Measurements from ENCODE around the gene CCNG2. TPM values are rescaled to one million over a fixed set of nuclear protein-coding genes. Genes with fewer than 3 reads are reported as not detected.

CCNG2 gene
- total RNA-seq, 1 experiment from 2014 or later = 23.5 TPM

DNA sequence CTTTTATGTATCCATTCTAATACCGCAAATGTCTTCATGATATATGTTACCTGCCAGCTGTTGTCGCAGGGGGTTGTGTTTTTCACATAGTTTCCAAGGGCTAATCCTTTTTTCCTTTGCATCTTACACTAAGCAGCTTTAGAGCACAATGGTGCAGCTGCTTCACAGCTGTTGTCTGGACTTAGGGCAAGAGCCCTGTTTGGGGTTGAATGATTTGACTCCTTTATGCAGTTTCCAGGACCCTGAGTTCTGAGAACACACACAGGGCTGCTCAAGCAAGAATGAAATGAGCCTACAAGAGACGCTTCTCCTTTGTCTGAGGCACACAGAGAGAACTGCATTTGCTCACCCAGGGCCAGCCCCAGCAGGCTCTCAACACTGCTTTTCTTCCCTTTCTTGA lies 20.2 kb downstream of the CCNG2 start:
- no TSS peak for BruUV-seq (replicated peaks)
- Mint-ChIP-seq H3K27me3 (ENCODE audit: insufficient read depth, unreplicated experiment) (no peaks in the 10 kb centered on the region), H3K4me1 (ENCODE audit: insufficient read depth, unreplicated experiment) (peaks cover 11% of the 10 kb centered on the region), H3K4me3 (ENCODE audit: unreplicated experiment) (no peak overlapping the region), H3K9me3 (ENCODE audit: unreplicated experiment) (no peaks in the 10 kb centered on the region), H3K27ac (ENCODE audit: low read depth, unreplicated experiment) (no peak overlapping the region), H3K36me3 (ENCODE audit: insufficient read depth, unreplicated experiment) (no peaks in the 10 kb centered on the region)
- TF ChIP-seq, protein P1, sequence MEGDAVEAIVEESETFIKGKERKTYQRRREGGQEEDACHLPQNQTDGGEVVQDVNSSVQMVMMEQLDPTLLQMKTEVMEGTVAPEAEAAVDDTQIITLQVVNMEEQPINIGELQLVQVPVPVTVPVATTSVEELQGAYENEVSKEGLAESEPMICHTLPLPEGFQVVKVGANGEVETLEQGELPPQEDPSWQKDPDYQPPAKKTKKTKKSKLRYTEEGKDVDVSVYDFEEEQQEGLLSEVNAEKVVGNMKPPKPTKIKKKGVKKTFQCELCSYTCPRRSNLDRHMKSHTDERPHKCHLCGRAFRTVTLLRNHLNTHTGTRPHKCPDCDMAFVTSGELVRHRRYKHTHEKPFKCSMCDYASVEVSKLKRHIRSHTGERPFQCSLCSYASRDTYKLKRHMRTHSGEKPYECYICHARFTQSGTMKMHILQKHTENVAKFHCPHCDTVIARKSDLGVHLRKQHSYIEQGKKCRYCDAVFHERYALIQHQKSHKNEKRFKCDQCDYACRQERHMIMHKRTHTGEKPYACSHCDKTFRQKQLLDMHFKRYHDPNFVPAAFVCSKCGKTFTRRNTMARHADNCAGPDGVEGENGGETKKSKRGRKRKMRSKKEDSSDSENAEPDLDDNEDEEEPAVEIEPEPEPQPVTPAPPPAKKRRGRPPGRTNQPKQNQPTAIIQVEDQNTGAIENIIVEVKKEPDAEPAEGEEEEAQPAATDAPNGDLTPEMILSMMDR (IDR thresholded peaks at IDR 0.05; ENCODE audit: unreplicated experiment) = no peak
- ChIA-PET POLR2A (interaction anchor here (0.7 to 3.9 kb wide), 4 partner anchors 13 to 21 kb away, joined by 3 to 16 read pairs (median 3); no protein-coding TSS in a partner anchor), CTCF (interaction anchor here (0.7 to 1.1 kb wide), 3 partner anchors 13 to 63 kb away, joined by 3 to 5 read pairs (median 4); no protein-coding TSS in a partner anchor)
- DNase-seq (ENCODE audit: unreplicated experiment) = no peak
- intact Hi-C loops (cut with micrococcal nuclease) = no loop called here

DNA sequence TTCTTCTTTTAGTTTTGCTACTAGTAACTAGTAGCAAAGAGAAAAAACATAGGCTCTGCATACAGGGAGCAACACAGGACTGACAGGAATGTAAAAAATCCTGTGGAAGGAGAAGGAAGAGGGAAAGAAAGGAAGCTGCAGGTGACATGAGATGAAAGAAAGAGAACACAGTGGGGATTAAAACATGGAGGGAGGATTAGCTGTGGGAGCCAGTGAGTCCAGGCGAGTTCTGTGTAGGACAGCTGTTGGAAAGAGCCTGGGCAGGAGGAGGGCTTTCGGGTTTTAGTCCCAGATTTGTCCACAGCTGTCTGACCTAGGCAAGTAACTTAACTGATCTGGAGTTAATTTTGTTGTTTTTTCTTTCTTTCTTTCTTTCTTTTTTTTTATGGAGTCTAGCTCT lies 21.6 kb downstream of the CCNG2 start:
- DNase-seq (ENCODE audit: unreplicated experiment) = no peak
- Mint-ChIP-seq H3K9me3 (ENCODE audit: unreplicated experiment) (no peaks in the 10 kb centered on the region), H3K4me3 (ENCODE audit: unreplicated experiment) (no peak overlapping the region), H3K27ac (ENCODE audit: low read depth, unreplicated experiment) (no peak overlapping the region), H3K36me3 (ENCODE audit: insufficient read depth, unreplicated experiment) (no peaks in the 10 kb centered on the region), H3K27me3 (ENCODE audit: insufficient read depth, unreplicated experiment) (no peaks in the 10 kb centered on the region), H3K4me1 (ENCODE audit: insufficient read depth, unreplicated experiment) (peaks cover 5% of the 10 kb centered on the region)
- intact Hi-C loops (cut with micrococcal nuclease) = no loop called here
- ChIA-PET POLR2A (interaction anchor here (0.7 to 3.9 kb wide), 3 partner anchors 9 to 79 kb away, joined by 3 to 16 read pairs (median 4); no protein-coding TSS in a partner anchor), CTCF (interaction anchor here (0.9 to 2.1 kb wide), 3 partner anchors 9 to 83 kb away, joined by 3 to 9 read pairs (median 3); no protein-coding TSS in a partner anchor)
- TF ChIP-seq, protein P1 (IDR thresholded peaks at IDR 0.05; ENCODE audit: unreplicated experiment) = no peak
- BruUV-seq (replicated peaks) = no TSS peak

DNA sequence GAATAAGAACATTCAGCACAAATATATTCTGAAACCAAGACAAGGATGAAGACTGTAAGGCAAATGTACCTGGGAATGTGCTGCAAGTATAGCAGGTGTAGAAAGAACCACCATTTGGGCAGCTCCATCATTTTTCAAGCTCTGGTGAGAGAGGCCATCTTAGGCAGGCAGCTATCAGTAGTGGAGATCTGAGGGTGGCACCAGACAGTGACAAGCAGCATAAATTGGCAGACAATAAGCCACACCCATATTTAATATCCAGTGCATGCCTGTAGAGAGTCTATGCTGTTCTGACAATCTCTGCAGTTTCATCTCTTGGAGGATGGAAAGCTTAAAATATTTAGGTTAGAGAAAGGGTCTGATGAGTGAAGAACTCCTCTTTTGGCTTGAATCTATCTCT lies 22.5 kb downstream of the CCNG2 start:
- Mint-ChIP-seq H3K27ac (ENCODE audit: low read depth, unreplicated experiment) (no peak overlapping the region), H3K36me3 (ENCODE audit: insufficient read depth, unreplicated experiment) (no peaks in the 10 kb centered on the region), H3K9me3 (ENCODE audit: unreplicated experiment) (no peaks in the 10 kb centered on the region), H3K27me3 (ENCODE audit: insufficient read depth, unreplicated experiment) (no peaks in the 10 kb centered on the region), H3K4me3 (ENCODE audit: unreplicated experiment) (no peak overlapping the region), H3K4me1 (ENCODE audit: insufficient read depth, unreplicated experiment) (peaks cover 5% of the 10 kb centered on the region)
- TF ChIP-seq, protein P1 (IDR thresholded peaks at IDR 0.05; ENCODE audit: unreplicated experiment) = no peak
- no TSS peak for BruUV-seq (replicated peaks)
- CTCF ChIA-PET = interaction anchor here (0.5 to 2.1 kb wide), 5 partner anchors 10 to 84 kb away, joined by 3 to 9 read pairs (median 4); no protein-coding TSS in a partner anchor
- intact Hi-C loops (cut with micrococcal nuclease) = no loop called here
- DNase-seq (ENCODE audit: unreplicated experiment) = no peak
- POLR2A ChIA-PET = interaction anchor here (0.7 to 3.9 kb wide), 4 partner anchors 10 to 92 kb away, joined by 3 to 16 read pairs (median 4); no protein-coding TSS in a partner anchor

DNA sequence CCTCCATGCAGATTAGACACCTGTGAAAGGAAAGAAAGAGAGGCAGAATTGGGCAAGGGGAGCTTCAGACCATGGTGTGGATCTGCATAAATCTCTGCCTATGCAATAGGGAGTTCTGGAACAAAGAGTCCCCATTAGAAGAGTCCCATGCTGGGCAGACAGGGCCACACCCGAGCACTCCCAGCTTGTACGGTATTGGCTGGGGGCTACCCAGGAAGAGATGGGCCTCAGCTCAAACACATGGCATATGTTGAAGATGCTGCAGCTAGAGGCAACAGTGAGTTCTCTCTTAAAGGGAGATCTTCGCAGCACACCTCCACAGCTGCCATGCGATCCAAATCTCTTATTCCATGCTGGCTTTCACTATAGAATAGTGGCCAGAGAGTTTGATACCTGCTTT lies 24.7 kb downstream of the CCNG2 start:
- Mint-ChIP-seq H3K4me1 (ENCODE audit: insufficient read depth, unreplicated experiment) (peaks cover 5% of the 10 kb centered on the region), H3K4me3 (ENCODE audit: unreplicated experiment) (no peak overlapping the region), H3K27me3 (ENCODE audit: insufficient read depth, unreplicated experiment) (no peaks in the 10 kb centered on the region), H3K36me3 (ENCODE audit: insufficient read depth, unreplicated experiment) (no peaks in the 10 kb centered on the region), H3K27ac (ENCODE audit: low read depth, unreplicated experiment) (no peak overlapping the region), H3K9me3 (ENCODE audit: unreplicated experiment) (no peaks in the 10 kb centered on the region)
- POLR2A ChIA-PET = no interaction called here
- intact Hi-C loops (cut with micrococcal nuclease) = no loop called here
- no peak for DNase-seq (ENCODE audit: unreplicated experiment)
- no TSS peak for BruUV-seq (replicated peaks)
- CTCF ChIA-PET = interaction anchor here (0.6 to 2.5 kb wide), 5 partner anchors 18 to 152 kb away, joined by 4 to 11 read pairs (median 5); no protein-coding TSS in a partner anchor
- TF ChIP-seq, protein P1 (IDR thresholded peaks at IDR 0.05; ENCODE audit: unreplicated experiment) = no peak

Measured in MCF 10A (cell line).